Measurements from ENCODE around the gene ATF4.

The ATF4 gene

GRCh38 chr22:39490135-39490798 lies 30.1 kb upstream of the ATF4 start:
- no peak overlapping the region for H3K4me3 ChIP-seq (ENCODE audit: insufficient read depth, low read length, poor library complexity, severe bottlenecking)
- H3K36me3 ChIP-seq (ENCODE audit: low read length) = peaks cover 4% of the 10 kb centered on the region; the same call in 1 of the 2 replicates
- H2AFZ ChIP-seq (ENCODE audit: low read depth, low read length, severe bottlenecking) = no peak overlapping the region

DNA sequence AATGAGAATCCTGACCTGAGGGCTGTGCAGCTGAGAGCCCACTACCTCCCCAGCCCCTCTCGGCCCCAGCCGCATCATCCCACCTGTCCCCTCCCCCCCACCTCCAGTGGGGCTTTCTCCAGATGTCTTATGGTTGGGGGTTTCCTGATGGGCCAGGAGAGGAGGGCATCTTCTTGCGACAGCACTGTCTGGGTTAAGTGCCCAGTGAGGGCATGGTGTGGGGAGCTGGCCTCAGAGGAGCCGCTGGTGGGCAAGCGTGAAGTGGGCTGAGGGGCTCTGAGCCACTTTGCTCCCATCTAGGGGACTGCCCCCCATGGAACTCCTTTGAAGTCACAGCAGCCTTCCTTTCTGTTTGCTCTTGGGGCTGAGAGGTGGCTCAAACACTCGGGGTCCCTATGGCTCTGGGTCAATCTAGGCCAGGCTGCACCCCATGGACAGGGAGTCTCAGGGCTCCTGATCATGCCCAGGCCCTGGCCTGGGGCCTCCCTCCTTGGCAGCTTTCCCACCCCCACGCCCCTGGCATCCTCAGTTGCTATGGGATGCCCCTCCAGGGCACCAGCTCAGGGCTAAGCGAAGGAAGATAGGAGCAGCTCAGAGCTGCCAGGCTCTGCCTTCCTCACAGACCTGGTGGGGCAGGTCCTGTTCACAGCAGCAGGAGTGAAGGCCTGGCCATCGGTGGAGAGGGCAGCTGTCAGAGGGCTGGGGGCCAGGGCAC lies 29.2 kb upstream of the ATF4 start:
- Histone ChIP-seq H3K27me3 (ENCODE audit: low read length) (no peaks in the 10 kb centered on the region), H3F3A (ENCODE audit: insufficient read depth) (peaks cover 26% of the 10 kb centered on the region), H3K9me3 (ENCODE audit: insufficient read depth, low read length) (no peaks in the 10 kb centered on the region), H3K36me3 (ENCODE audit: low read length) (no peaks in the 10 kb centered on the region), H3K4me2 (ENCODE audit: low read depth, low read length, poor library complexity, severe bottlenecking) (no peak overlapping the region), H3K79me2 (ENCODE audit: insufficient read depth, low read length) (peaks cover 16% of the 10 kb centered on the region; the same call in 1 of the 2 replicates), H3K9ac (ENCODE audit: low read length) (no peak overlapping the region), H4K20me1 (ENCODE audit: low read depth, low read length) (no peaks in the 10 kb centered on the region; the same call in 1 of the 2 replicates), H3K4me3 (ENCODE audit: insufficient read depth, low read length, poor library complexity, severe bottlenecking) (no peak overlapping the region), H3K9me2 (replicated peaks; ENCODE audit: insufficient read depth, low read length) (no peaks in the 10 kb centered on the region), H2AFZ (ENCODE audit: low read depth, low read length, severe bottlenecking) (no peak overlapping the region), H3K27ac (ENCODE audit: low read depth, low read length) (no peak overlapping the region)
- no peak for TF ChIP-seq EZH2phosphoT487 (conservative IDR thresholded peaks at IDR 0.05; ENCODE audit: low read length)
- TF ChIP-seq CTCF (IDR thresholded peaks at IDR 0.05; ENCODE audit: insufficient read depth, low read length, poor library complexity, severe bottlenecking) = no peak

More at GRCh38 chr22:39490135-39490798, 30.1 kb upstream of the ATF4 start:
- Histone ChIP-seq H3K27ac (ENCODE audit: low read depth, low read length) (no peak overlapping the region), H3K9ac (ENCODE audit: low read length) (no peak overlapping the region), H3K4me2 (ENCODE audit: low read depth, low read length, poor library complexity, severe bottlenecking) (no peak overlapping the region), H3K27me3 (ENCODE audit: low read length) (no peaks in the 10 kb centered on the region), H3K9me3 (ENCODE audit: insufficient read depth, low read length) (no peaks in the 10 kb centered on the region), H4K20me1 (ENCODE audit: low read depth, low read length) (no peaks in the 10 kb centered on the region; the same call in 1 of the 2 replicates), H3F3A (ENCODE audit: insufficient read depth) (peaks cover 30% of the 10 kb centered on the region), H3K9me2 (replicated peaks; ENCODE audit: insufficient read depth, low read length) (no peaks in the 10 kb centered on the region), H3K79me2 (ENCODE audit: insufficient read depth, low read length) (peaks cover 22% of the 10 kb centered on the region; the same call in 1 of the 2 replicates)
- TF ChIP-seq EZH2phosphoT487 (conservative IDR thresholded peaks at IDR 0.05; ENCODE audit: low read length) = no peak
- no peak for TF ChIP-seq CTCF (IDR thresholded peaks at IDR 0.05; ENCODE audit: insufficient read depth, low read length, poor library complexity, severe bottlenecking)

- H4K20me1 ChIP-seq (ENCODE audit: low read depth, low read length) = no peaks in the 10 kb centered on the region; the same call in 1 of the 2 replicates
- no peak overlapping the region for H3K9ac ChIP-seq (ENCODE audit: low read length)
- H3K27me3 ChIP-seq (ENCODE audit: low read length) = no peaks in the 10 kb centered on the region
- no peak for TF ChIP-seq CTCF (IDR thresholded peaks at IDR 0.05; ENCODE audit: insufficient read depth, low read length, poor library complexity, severe bottlenecking)
- TF ChIP-seq EZH2phosphoT487 (conservative IDR thresholded peaks at IDR 0.05; ENCODE audit: low read length) = no peak
- H3K9me2 ChIP-seq (replicated peaks; ENCODE audit: insufficient read depth, low read length) = no peaks in the 10 kb centered on the region
- no peaks in the 10 kb centered on the region for H3K36me3 ChIP-seq (ENCODE audit: low read length)
- no peak overlapping the region for H3K4me3 ChIP-seq (ENCODE audit: insufficient read depth, low read length, poor library complexity, severe bottlenecking)
- H2AFZ ChIP-seq (ENCODE audit: low read depth, low read length, severe bottlenecking) = no peak overlapping the region
- H3K79me2 ChIP-seq (ENCODE audit: insufficient read depth, low read length) = peaks cover 16% of the 10 kb centered on the region; the same call in 1 of the 2 replicates
- no peaks in the 10 kb centered on the region for H3K9me3 ChIP-seq (ENCODE audit: insufficient read depth, low read length)
- H3F3A ChIP-seq (ENCODE audit: insufficient read depth) = peaks cover 26% of the 10 kb centered on the region
- no peak overlapping the region for H3K27ac ChIP-seq (ENCODE audit: low read depth, low read length)
- H3K4me2 ChIP-seq (ENCODE audit: low read depth, low read length, poor library complexity, severe bottlenecking) = no peak overlapping the region
Observed at GRCh38 chr22:39491696-39492095, 28.7 kb upstream of the ATF4 start.

Measured in SU-DHL-6 (cell line).